Stimulated activated CD8-positive, alpha-beta memory T cell treated with anti-CD3 and anti-CD28 coated beads, Interleukin-12 subunit alpha, Interleukin-12 subunit beta, amount 100 ng/mL, for 1 hour (primary cell): ENCODE measurements around the gene ITGAE.
A peak's percentile ranks its signal among the peaks of the same experiment; 100 is the strongest.
"Not testable (repeated sequence)": the region's sequence is repeated elsewhere in the genome, so short reads cannot be mapped to it uniquely, and the experiment has no call there.

Source experiments
- DNase-seq: peaks from one replicate; pipeline ENCODE4 v3.0.0-alpha.2; 2020; ENCODE audit warnings: low read depth

ITGAE gene

DNA sequence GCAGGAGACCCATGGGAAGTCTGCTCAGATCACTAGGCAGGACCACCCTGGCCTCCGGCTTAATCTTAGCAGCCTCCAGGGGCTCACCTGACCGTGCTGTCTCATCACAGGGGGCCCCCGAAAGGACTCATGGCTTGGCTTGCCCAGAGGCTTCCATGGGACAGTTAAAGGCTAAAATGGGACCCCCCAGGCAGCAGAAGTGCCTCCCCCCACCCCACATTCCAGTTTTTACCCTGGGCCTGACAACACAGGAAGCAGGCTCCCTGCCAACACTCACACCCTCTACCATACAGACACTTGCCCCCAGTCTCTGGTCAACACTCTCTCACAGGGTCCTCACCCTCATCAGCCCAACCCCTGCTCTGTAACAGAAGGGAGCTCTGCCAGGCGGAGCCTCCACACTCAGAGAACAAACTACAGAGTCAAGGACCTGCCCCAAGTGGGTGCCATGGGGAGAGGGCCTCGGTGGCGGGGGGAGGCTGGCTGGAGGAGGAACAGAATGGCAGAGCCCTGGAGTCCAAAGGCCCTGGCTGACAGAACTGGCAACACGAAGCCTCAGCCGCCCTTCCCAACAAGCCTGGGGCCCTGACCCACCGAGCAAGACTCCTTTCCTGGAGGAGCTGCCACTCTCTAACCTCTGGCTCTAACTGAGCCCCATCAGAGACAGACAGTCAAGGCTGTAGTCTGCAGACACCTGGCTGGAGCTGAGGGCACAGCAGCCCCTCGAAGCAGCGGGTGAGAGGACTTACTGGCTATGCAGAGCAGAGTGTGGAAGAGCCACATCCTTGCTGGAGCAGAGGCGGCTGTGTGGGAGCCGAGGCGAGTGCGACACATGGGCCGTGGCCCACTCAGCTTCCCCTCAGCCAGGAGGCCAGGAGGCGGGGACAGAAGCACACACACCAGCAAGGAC, at the start of gene ITGAE:
ITGAE (minus strand) TSS at position 827 of the 910 bp plus-strand sequence; CDS start at position 783, 44 bp downstream.
- no peak for DNase-seq

DNA sequence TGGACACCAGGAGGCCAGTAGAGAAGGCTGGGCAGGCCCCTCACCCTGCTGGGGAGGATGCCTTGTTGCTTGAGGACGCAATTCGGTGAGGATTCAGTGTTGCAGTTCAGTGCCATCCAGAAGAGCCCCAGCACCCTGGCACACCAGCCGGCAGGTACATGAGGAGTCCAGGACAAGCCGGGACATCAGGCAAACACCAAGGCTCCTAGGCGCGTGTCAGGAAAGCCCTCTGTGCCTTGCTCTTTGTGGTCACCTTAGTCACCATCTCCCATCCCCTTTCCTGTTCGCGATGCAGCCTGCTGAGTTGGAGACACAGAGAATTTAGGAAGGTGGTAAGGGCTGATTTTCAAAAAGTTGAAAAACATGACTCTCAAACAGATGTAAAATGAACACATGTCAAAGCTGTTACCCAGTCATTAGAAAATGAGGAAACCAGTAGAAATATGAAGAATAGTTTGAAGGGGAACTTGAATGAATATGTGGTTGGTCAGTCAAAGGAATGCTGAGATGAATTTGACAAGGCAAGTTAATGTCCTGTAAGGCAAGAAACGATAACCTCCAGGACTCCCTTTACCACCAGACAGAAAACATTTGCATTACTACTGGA, 47.3 kb upstream of the ITGAE start:
- DNase-seq, result no peak

GRCh38 chr17:3847165-3847670, 46.2 kb upstream of the ITGAE start:
- DNase-seq, result no peak

DNA sequence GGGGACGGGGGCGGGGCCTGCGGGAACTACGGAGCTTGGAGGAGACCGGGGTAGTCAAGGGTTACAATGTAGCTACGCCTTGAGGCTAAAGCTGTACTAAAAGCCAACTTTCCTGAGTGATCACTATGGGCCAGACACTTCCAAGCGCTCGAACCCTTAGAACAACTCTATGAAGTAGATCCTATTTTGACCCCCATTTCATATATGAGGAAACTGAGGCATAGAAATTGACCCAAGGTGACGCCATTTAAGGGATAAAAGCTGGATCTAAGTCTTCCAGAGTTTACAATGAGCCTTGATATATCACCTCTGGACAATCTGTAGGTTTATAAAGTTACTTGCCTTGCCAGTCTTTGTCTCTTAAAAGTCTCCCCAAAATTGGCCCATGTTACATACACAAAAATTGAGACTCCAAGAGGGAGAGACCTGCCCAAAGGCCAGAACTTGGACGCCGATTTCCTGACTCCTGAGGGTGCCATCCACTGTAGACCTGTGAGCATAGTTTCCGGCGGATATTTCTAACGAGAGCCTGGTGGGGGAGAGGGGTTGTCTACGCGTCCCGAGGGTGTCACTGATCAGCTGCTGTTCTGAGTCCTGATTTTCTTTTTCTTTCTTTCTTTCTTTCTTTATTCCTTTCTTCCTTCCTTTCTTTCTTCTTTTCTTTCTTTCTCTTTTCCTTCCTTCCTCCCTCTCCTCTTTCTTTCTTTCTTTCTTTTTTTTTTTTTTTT, 45.6 kb upstream of the ITGAE start:
- DNase-seq, result no peak

GRCh38 chr17:3845621-3846436, 44.8 kb upstream of the ITGAE start, which contains the start of gene NCBP3:
TSS of gene NCBP3 (minus strand) at chr17:3846246. CDS start at chr17:3846223, 23 bp downstream.
- DNase-seq, result peak; percentile 85

- DNase-seq, result peak; percentile 7
These were observed 44.3 kb upstream of the ITGAE start for GRCh38 chr17:3845291-3845620.

GRCh38 chr17:3844556-3844955, 43.6 kb upstream of the ITGAE start:
- DNase-seq, result not testable (repeated sequence)

DNA sequence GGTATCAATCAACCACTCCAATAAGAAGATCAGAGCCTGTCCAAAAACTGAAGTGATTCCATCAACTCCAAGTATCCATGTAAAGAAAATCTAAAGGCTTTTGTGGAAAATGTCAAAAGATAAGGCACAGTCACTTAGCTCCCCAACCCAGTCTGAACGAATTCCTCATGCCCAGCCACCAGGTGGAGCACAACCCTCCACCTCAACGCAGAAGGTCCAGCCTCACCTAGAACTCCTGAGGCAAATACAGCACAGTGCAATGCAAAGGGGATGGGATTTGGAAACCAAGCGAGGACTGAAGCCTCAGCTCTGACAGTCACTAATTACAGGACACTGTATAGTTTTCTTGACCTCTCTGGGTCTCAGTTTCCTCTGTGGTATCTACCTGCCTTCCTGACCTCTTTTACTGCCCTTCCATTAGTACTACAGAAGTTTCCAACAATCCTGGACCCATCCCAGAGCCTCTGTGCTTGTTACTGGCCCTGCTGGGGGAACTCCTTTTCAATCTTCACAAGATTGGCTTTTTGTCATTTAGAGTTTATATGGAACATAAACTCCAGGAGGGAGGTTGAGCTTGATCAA, 43.0 kb upstream of the ITGAE start:
- peak; percentile 22 for DNase-seq

DNA sequence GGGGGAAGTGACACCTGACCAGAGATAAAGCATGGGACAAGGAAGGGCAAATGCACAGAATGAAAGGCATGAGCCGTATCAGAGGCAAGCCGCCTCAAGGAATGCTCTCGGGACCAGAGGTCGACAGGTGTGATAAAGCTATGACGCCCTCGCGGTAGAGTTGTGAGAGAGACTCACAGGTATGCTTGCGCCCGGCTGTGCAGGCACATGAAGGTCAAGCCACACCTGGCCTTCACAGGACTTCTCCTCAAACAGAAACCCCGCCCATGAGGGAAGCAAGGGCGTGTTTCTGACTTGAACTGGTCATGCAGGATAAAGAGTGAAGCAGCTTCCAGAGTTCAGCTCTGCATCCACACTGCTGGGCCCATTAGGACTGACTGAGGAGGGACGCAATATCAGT, 37.2 kb upstream of the ITGAE start:
- no peak for DNase-seq

DNA sequence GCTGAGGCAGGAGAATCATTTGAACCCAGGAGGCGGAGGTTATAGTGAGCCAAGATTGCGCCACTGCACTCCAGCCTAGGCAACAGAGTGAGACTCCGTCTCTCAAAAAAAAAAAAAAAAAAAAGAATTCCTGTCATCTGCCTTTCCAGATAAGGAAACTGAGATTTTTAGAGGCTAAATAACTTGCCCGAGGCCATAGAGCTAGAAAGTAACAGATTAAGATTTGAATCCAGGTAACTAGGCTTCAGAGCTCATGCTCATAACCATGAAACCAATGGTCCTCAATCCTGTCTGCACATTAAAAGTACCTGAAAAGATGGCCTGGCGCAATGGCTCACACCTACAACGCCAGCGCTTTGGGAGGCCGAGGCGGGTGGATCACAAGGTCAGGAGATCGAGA, 35.6 kb upstream of the ITGAE start:
- no peak for DNase-seq

- DNase-seq, result no peak
These were observed 34.6 kb upstream of the ITGAE start for GRCh38 chr17:3835410-3836229.

DNA sequence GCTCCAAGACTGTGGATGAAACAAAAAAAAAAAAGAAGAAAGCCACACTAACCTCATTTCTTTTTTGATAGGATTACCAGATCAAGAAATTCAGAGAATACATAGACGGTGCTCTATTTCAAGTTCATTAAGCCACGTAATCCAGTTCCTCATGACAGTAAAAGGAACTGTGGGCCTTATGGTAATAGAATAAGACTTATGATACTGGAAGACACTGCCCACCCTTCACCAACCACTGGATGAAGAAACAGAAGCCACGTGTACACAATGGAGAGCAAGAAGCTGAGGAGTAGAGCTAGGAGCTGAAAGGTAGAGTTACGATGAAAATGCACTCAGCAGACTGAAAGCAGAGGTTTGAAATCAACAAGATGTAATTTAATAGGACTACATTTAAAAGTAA, 33.8 kb upstream of the ITGAE start:
- DNase-seq, result no peak

DNA sequence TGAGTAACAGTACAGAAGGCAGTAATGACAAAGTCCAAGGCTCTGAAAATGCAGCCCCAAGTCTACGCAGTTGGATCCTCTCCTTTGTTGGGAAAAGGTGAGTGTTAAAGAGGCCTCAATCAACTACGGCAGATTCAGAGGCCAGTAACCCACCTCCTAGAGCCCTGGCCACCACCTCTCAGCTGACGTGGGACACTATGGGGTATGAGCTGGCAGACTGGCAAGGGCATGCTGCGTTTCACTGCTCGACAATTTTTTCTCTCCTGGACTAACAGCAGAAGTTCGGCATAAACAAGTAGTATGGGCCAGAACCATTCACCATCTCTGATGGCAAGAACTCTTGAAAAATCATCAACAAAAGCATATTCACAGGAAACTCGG, 27.9 kb upstream of the ITGAE start:
- no peak for DNase-seq

GRCh38 chr17:3828151-3828851, 27.3 kb upstream of the ITGAE start:
- no peak for DNase-seq

GRCh38 chr17:3827124-3827773, 26.3 kb upstream of the ITGAE start:
- peak; percentile 62 for DNase-seq

- DNase-seq, result no peak
These were observed 25.2 kb upstream of the ITGAE start for GRCh38 chr17:3826191-3826590.

GRCh38 chr17:3821101-3821500, 20.1 kb upstream of the ITGAE start:
- DNase-seq, result no peak

- no peak for DNase-seq
These were observed 17.8 kb upstream of the ITGAE start for GRCh38 chr17:3818786-3819185.

DNA sequence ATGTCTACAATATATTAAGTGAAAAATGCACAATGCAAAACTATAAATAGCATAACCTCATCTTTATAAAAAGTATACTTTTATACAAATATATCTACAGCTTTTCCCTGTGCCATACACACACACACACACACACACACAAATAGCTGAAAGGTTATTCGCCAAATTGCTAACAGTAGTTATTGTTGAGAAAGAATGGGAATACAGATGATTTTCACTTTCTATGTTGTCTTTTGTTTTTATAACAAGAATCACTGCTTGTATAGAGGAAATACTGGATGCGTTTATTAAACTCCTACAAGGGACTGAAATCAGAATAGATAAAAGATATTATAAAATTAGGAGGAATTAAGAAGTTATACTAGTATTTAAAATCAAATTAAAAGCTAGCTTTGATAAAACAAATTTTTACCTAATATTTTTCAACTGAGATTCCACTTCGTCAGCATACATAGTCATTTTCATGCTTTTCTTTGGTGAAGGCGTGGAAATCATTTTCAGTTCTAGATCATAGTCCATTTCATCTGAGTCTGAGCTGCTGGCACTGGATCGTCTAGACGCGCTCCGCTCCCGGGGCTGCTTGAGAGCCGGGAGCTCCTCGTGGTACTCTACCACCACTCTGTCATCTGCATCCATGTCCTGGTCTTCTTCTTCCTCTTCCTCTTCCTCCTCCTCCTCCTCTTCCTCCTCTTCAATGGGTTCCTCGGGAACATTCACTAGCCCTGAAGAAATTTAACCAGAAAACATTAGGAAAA, 17.0 kb upstream of the ITGAE start:
- DNase-seq, result no peak
